LNCaP clone FGC (cell line): ENCODE measurements around the gene HOTAIR.

Experiments
- DNase-seq: peaks from one replicate; pipeline ENCODE4 v3.0.0-alpha.2; 2011; ENCODE audit warnings: low read depth
- H3K4me3 ChIP-seq: 2 replicates; pipeline ENCODE4 v1.5.1; 2011; ENCODE audit warnings: mild to moderate bottlenecking, low read depth, low read length, control low read depth
- TF ChIP-seq, protein P1 (sequence below): IDR thresholded peaks from 2 replicates; pipeline ENCODE4 v1.5.1; 2012; ENCODE audit warnings: mild to moderate bottlenecking; ENCODE audit not compliant: control insufficient read depth, insufficient read depth; ENCODE audit errors: extremely low read depth

Gene HOTAIR

DNA sequence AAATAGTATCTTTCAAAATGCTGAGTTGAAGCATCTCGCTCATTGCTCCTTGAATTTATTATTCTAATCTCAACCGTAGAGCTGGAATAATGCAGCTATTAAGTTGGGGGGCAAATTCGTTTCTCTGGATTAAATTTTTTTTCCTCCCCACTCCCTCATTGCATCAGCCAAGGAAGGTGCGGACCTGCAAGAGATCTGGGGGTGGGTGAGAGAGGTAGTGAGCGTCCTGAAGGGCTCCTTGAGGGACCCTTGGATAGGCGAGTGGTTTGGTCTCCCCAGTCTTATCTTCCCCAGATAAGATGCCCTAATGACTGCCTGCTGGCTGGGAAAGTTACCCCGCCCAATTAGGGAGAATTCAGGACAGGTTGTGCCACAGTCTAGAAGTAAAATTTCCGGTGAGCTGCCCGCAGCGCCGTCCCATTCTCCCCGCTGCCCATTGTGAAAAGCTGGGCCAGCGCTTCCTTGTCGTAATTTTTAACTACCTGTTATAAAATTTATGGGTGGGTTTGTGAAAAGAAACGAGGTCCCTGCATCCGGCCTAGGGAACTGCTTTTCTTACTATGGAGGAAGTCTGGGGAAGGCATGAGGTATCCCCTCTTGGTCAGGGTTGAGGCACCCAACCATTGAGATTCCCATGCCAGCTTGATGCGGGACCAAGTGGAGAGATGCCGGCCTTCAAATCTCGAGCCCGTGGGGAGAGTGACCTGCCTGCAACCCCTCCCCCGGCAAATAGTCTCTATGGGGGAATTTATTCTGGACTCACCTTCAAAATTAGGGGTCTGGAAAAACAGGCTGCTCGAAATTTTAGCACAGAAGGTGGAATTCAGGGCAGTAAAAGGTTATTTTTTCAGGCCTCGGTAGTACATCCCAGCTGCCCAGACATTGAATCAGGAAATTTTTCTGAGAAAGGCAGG lies 40.5 kb upstream of the HOTAIR start:
- TF ChIP-seq, protein P1, sequence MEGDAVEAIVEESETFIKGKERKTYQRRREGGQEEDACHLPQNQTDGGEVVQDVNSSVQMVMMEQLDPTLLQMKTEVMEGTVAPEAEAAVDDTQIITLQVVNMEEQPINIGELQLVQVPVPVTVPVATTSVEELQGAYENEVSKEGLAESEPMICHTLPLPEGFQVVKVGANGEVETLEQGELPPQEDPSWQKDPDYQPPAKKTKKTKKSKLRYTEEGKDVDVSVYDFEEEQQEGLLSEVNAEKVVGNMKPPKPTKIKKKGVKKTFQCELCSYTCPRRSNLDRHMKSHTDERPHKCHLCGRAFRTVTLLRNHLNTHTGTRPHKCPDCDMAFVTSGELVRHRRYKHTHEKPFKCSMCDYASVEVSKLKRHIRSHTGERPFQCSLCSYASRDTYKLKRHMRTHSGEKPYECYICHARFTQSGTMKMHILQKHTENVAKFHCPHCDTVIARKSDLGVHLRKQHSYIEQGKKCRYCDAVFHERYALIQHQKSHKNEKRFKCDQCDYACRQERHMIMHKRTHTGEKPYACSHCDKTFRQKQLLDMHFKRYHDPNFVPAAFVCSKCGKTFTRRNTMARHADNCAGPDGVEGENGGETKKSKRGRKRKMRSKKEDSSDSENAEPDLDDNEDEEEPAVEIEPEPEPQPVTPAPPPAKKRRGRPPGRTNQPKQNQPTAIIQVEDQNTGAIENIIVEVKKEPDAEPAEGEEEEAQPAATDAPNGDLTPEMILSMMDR, result no peak
- no peak overlapping the region for H3K4me3 ChIP-seq
- DNase-seq, result no peak

DNA sequence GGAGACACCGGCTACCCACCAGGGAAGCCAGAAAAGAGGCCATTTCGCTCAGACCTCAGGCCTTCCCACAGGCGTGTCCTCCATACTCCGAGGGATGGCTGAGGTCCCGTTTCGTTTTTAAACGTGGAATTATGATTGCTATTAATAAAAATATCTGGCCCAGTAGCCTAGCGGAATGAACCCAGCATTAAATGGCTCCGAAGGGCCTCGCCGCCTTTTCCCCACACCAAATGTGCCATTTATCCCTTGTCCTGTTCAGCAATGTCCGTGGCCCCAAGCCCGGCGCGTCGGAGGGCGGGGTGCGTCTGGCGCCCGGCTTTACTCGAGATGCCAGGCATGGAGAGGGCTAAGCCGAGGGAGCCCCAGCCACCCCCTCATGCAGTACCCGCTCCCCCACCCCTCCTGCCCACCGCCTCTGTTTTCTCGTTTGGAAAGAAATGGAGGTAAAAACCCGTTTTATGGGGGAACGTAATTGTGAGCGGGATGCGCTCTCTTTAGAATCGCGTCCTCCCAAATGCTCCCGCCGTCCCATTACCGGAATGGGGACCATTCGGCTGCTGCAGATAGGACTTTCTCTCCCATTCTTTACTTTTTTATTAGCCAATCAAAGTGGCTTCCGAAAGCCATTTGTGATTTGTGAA lies 39.7 kb upstream of the HOTAIR start:
- DNase-seq, result no peak
- TF ChIP-seq, protein P1, result no peak
- H3K4me3 ChIP-seq, result no peak overlapping the region

DNA sequence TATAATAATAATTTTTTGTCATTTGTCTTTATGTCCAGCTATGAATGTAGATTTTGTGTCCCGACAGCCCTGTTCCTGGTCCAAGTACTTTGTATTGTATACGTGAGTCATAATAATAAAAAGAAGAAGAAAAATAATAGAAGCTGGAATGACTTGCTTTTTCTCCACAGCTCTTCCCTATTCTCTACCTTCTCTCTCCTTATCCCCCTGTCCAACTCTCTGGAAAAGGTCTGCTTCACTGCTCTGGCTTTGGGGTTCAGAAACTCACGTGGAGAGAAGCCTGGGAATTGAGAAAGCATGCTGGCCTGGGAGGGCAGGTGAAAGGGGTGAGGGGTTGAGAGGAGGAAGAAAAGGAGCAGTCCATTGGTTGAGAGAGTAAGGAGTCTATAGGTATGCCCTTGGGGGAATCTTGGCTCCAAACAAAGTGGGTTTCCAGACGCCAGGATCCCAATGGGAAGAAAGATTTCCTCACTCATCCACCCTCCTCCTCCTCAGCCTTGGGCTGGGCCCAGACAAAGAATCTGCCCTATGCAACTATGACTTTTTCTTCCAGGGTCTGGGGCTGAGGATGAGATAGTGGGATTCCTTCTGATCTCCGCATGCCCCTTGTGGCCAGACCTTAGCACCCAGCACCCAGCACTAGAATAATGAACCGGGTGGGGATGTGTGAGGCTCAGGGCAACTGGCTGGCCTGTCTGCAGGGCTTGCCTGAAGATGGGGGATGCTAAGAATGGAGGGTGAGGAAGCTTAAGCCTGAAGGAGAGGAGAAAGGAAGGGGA lies 38.1 kb upstream of the HOTAIR start:
- no peak for DNase-seq
- TF ChIP-seq, protein P1, result no peak
- H3K4me3 ChIP-seq, result no peak overlapping the region

DNA sequence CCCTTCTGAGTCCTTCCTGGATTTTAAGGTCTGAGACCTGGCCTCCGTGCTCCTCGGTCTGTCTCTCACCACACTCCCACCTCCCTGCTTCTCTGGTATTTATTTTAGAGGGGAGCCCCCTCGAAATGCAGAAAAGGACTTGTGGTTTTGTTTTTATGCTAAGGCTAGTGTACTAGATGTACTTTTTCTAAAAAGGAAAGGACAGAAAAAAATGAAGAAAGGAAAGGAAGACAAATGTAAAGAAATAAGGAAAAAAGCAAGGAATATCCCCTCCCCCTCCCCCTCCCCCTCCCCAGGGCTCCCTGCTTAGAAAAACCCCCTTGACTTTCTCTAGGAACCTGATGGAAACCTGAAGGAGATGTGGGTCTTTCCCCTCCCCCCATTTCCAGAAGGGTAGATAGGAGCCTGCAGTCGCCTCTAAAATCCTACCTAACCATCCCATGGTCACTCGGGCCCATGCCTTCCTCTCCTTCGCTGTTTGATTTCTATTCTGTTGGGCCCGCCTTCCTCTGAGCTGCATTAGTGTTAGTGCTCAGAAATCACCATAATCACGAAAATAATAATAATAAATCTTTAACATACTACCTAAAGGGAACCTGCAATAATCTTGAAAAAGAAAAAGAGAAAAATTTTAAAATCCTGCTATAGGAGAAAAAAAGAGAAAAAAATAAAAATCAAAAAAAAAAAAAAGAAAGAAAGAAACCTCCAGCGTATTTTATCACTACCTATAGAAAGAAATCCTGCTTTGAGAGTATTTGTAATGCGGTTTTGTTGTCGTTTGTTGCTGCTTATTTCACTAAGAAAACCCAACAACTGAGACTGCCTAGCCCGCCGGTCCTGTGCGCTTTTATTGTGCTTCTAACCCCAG lies 37.1 kb upstream of the HOTAIR start:
- TF ChIP-seq, protein P1, result no peak
- no peak overlapping the region for H3K4me3 ChIP-seq
- DNase-seq, result no peak

DNA sequence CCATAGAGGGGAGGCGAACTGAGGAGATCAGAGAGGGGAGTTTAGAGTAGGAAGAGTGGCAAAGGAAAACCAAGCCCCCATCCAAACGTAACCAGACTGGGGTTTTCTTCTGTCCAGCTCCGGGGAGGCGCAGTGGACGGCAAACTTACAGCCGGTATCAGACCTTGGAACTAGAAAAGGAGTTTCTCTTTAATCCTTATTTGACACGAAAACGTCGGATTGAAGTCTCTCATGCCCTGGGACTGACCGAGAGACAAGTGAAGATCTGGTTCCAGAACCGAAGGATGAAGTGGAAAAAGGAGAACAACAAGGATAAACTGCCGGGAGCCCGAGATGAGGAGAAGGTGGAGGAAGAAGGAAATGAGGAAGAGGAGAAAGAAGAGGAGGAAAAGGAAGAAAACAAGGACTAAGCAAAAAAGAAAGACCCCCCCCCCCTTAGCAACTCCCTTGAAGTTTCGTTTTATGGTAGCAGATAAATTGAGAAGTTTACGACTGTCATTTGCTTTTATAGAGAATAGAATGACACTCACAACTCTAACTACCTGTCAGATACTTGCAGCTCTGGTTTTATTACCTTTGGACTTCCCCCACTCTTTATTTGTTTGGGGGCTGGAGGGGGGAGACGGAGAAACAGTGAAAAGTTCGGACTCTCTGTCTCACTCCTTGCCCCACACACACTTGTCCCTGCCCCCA lies 36.4 kb upstream of the HOTAIR start:
- TF ChIP-seq, protein P1, result no peak
- no peak for DNase-seq
- no peak overlapping the region for H3K4me3 ChIP-seq
